Activated gamma-delta T cell (primary cell): ENCODE measurements around the gene PXMP4.
"Not testable (repeated sequence)": the region's sequence is repeated elsewhere in the genome, so short reads cannot be mapped to it uniquely, and the experiment has no call there.

Source experiments
- DNase-seq: peaks from one replicate; lab custom pipeline; 2025; lab: John Stamatoyannopoulos, UW
- total RNA-seq, 2 donors: gene quantifications; one replicate each; lab custom pipeline; 2026; lab: John Stamatoyannopoulos, UW

The PXMP4 gene, protein sequence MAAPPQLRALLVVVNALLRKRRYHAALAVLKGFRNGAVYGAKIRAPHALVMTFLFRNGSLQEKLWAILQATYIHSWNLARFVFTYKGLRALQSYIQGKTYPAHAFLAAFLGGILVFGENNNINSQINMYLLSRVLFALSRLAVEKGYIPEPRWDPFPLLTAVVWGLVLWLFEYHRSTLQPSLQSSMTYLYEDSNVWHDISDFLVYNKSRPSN
- total RNA-seq, result 27.2 to 33.7 reads per million in 2 donors

DNA sequence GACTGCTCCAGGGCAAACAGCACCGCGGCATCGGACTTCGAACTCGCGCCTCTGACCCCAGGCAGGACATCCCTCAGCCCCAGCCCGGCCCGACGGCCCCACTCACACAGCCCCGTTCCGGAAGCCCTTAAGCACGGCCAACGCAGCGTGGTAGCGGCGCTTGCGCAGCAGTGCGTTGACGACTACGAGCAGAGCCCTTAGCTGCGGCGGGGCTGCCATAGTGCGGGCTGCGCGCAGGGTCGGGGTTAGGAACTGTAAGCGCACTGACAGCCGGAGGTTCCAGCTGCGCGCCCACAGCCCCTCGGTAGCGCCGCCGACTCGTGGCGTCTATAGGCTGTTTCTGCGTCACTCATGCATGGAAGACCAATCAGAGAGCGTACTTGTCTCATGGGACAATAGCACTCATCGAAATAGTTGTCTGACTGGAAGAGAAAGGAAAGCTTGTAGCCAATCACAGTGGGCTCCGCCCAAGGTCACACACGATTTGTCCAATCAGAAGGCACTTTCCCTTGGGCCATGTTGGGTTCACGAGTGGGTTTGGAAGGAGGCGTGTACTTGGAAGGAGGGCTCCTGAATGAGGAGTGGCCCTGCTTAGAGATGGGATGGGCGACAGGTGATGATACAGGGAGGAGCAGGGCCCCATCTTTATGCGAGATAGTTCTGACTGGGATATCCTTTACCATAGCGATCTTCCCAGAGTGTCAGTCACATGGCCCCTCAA lies at the start of gene PXMP4:
PXMP4 (minus strand) TSS at position 322 of the 721 bp plus-strand sequence; CDS start at position 219, 103 bp downstream.
- DNase-seq, result peak; percentile 75

DNA sequence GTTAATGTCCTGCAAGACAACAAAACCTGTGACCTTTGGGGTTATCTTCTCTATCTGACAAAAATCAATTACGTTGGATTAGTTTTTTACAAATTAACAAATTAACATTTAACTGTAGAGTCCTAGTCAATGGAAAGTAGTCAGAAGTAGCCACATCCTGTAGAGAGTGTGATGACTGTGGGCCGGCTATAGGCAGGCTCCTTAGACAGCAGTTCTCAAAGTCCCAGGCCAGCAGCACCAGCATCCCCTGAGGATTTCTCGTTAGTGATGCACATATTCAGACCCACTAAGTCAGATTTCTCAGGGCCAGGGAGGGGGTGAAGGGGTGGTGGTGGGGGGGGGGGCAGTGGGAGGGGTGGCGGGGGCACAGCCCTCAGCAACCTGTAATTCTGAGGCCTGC lies 48.9 kb upstream of the PXMP4 start:
- no peak for DNase-seq

DNA sequence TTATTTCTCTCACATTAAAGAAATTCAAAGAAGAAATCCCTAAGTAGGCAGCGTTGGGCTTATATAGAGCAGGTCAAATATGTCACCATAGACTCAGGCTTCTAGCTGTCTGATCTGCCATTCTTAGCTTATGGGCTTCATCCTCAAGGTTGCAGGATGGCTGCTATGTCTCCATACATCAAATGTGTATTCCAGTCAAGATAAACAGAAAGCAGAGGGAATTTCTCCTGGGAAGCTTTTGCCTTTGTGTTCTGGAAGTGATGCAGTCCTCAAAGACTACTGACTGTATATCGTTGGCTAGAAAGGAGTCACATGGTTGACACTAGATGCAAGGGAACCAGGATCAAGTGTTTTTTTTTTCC lies 47.6 kb upstream of the PXMP4 start:
- no peak for DNase-seq

DNA sequence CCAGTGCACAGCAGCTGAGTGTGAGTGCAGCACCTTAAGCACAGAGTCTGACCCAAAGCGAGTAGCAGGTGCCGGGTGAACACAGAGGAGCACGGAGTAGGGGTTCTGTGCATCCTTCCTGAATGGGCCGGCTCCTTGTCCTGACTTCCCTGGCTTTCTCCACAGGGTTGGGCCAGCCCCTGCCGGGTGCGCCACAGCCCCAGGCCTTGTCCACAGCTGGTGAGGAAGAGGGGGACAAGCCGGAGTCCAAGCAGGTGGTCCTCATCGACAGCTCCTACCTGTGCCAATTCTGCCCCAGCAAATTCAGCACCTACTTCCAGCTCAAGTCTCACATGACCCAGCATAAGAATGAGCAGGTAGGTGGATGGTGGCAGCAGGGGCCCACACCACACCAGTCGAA lies 46.6 kb upstream of the PXMP4 start:
- DNase-seq, result no peak

DNA sequence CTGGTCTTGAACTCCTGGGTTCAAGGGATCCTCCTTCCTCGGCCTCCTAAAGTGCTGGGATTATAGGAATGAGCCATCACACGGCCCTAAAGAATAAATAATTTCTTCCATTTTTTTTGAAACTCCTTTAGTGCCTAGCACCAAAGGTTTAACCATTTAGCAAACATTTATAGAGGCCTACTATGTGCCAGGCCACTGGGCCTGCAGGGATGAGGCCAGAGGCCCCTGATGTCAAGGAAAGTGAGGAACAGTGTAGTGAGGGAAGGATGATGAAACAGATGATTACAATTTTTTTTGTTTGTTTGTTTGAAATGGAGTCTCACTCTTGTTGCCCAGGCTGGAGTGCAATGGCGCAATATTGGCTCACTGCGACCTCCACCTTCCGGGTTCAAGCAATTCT lies 45.5 kb upstream of the PXMP4 start:
- DNase-seq, result no peak

DNA sequence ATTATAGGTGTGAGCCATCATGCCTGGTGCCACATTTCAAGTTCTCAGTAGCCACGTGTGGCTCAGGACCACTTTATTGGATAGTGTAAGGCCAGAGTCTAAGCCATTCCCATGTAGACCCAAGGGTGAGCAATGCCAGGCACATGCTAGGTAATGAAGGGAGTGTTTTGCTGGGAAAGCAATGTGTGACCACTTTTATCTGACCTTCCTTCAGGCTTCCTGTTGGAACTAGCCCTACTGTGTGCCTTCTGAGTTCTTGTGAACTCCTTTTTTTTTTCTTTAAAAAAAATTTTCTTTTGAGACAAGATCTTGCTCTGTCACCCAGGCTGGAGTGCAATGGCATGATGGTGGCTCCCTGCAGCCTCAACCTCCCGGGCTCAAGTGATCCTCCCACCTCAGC lies 45.0 kb upstream of the PXMP4 start:
- no peak for DNase-seq

DNA sequence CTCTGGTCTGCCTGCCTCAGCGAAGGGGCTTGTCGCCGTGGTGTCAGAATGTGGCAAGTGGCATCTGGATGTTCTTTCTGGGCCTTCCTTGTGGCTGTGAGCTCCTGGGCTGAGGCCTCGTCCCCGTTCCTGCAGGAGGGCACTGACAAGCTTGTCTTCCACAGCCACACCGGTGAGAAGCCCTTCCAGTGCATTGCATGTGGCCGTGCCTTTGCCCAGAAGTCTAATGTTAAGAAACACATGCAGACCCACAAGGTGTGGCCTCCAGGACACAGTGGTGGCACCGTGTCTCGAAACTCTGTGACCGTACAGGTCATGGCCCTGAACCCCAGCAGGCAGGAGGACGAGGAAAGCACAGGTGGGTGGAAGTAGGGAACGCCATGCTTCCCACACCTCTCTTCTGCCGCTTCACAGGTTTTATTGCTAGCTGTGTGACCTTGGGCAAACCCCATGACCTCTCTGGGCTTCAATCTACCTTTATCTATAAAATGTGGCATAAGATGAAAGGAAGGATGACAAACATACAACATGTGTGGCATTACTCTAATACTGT lies 41.7 kb upstream of the PXMP4 start:
- no peak for DNase-seq

DNA sequence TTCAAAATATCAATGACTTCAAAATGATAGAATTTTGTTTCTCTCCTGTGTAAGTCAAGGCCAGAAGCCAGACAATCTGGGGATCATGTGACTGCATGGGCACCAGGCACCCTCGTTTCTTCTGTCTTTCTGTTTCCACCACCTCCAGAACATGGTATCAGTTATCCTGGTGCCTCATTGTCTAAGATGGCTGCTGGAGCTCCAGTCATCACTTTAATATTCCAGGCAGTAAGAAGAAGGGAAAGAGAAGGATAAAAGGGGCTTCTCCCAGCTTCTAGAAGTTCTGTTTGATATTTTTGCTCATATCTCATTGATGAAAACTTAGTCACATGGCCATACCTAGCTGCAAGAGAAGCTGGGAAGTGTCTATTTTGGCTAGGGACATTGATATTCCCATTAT lies 37.3 kb upstream of the PXMP4 start:
- DNase-seq, result no peak

DNA sequence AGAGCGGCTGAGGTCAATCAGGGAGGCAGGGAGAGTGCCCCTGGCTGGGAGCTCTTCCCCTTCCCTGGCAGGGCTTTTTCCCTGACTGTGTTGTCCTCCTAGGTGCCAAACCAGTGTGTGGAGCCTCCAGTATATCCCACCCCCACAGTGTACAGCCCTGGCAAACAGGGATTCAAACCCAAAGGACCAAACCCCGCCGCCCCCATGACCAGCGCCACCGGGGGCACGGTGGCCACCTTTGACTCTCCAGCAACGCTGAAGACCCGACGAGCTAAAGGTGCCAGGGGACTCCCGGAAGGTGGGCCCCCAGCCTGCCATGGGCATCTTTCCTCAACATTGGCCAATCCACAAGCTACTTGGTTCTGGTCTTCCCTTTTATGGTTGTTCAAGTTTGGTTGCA lies 36.9 kb upstream of the PXMP4 start:
- no peak for DNase-seq

DNA sequence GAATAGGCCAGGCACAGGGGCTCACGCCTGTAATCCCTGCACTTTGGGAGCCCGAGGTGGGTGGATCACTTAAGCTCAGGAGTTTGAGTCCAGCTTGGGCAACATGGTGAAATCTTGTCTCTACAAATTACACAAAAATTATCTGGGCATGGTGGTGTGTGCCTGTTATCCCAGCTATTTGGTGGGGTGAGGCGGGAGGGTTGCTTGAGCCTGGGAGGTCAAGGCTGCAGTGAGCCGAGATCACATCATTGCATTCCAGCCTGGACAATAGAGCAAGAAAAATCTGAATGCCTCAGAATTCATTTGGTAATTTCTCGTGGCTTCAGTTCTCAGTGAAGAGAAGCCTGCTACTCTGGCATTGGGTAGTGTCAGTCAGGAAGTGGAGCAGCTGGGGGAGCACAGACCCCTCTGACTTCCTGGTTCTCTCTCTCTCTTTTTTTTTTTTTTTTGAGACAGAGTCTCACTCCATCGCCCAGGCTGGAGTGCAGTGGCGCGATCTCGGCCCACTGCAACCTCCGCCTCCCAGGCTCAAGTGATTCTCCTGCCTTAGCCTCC lies 35.9 kb upstream of the PXMP4 start:
- not testable (repeated sequence) for DNase-seq

DNA sequence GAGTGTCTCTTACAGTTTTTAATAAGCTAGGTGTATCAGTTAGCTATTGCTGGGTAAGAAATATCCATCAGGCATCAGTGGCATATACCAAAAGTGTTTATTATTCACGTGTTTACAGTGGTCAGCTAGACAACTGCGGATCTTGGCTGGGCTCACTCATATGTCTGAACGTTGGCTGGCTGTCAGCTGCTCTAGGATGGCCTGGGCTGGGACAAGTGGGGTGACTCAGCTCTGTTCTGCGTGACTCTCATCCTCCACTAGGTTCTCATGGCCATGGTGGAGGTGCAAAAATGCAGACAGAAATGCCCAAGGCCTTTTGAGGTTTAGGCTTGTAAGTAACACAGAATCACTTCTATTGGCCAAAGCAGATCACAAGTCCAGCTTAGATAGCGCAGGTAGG lies 33.7 kb upstream of the PXMP4 start:
- no peak for DNase-seq

DNA sequence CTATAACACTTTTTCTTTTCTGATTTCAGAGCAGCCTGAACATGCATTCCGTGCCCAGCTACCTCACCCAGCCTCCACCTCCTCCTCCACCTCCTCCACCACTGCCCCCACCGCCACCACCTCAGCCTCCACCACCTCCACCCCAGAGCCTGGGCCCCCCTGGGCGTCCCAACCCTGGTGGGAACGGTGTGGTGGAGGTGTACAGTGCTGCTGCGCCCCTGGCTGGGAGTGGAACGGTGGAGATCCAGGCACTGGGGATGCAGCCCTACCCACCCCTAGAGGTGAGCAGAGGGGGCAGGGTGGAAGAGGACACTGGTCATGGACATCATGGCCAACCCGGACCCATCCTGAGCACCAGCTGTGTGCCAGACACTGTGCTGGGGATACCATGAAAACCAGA lies 33.0 kb upstream of the PXMP4 start:
- no peak for DNase-seq

DNA sequence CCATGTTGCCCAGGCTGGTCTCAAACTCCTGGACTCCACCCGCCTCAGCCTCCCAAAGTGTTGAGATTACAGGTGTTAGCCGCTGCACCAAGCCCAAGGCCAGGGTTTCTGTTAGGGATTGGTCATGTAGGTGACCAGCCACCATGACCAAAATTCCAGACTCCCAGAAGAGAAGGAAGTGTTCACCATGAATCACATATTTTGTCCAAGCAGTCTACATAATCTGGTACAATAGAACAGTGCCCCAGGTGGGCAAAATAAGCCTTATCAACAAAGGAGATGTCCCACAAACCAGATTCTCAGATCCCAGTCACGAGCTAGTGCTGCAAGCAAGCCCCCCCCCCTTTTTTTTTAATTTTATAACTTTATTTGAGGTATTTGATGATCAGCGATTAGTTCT lies 31.7 kb upstream of the PXMP4 start:
- DNase-seq, result no peak

DNA sequence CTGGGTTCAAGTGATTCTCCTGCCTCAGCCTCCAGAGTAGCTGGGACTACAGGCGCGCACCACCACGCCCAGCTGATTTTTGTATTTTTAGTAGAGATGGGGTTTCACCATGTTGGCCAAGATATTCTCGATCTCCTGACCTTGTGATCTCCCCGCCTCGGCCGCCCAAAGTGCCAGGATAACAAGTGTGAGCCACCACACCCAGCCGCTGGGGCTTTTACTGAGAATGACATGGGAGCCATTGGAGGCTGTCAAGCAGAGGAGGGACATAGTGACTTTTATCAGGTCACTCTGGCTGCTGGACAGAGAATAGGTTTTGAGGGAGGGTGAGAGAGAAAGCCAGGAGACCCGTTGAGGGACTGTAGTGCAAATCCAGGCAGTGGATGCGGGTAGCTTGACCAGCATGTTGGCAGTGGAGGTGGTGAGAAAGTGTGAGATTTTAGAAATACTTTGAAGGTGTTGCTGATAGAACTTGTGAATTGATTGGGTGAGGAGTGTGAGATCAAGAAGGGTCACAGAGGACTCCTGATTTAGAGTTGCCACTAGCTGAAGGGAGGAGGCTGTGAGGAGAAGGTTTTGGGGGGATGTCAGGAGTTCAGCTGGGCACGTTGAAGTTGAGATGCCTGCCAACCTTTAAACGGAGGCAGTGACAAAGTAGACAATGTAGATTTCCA lies 26.4 kb upstream of the PXMP4 start:
- no peak for DNase-seq

DNA sequence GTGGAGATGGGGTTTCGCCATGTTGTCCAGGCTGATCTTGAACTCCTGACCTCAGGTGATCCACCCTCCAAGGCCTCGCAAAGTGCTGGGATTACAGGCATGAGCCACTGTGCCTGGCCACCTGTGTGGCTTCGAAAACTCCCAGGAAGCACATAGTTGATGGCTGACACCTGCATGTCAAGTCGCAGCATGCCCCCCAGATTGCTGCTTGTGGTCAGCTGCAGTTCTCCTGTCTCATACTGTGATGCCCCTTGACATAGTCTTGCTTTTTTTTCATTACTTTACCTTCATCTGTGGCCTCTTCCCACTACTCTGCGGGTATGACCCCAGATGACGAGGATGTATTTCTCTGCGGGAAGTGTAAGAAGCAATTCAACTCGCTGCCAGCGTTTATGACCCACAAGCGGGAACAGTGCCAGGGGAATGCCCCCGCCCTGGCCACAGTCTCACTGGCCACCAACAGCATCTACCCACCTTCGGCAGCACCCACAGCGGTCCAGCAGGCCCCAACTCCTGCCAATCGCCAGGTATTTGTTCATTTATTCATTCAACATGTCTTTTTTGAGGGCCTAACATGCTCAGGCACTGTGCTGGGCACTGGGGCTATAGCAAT lies 24.8 kb upstream of the PXMP4 start:
- DNase-seq, result no peak

DNA sequence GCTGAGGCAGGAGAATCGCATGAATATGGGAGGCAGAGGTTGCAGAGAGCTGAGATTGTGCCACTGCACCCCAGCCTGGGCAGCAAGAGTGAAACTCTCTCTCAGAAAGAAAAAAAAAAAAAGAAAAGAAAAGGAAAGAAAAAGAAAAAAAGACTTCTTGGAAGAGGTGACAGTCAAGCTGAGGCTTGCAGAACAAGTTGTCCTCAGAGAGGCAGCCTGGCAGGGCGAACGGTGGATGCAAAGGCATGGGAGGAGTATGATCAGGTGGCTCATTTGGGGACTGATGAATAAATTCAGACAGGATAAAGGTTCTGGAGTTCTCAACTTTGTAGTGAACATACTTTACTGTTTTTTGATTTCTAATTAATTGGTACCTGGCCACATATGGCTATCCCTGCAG lies 24.1 kb upstream of the PXMP4 start:
- no peak for DNase-seq

DNA sequence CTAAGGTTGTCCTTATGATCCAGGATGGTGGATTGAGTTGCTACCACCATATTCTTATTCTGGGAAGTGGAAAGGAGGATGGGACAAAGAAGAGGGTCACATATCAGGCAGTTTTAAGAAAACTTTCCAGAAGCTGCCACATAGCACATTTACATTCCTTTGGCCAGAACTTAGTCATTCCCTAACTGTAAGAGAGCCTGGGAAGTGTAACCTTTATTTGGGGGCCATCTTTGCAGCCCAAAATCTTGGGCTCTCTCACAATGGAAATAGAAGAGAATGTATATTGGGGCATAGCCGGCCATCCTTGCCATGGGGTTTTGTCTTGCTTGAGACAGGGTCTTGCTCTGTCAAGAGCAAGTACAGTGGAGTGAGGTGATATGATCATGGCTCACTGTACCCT lies 20.1 kb upstream of the PXMP4 start:
- DNase-seq, result no peak

DNA sequence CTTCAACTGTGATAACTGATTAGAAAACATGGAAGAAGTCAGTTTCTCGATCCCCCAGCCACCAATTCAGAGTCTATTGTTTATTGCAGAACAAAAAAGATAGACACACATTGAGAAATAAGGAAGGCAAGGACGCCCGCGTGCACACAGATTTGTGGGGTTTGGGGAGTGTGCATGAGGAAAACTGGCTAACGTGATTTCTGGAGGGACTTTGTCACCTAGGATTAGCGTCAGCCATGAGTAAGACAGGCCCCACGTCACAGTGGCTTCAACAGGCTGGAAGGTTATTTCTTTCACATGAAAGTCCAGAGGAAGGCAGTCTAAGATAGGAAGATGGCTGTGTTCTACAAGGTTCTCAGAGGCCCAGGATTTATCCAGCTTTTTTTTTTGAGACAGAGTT lies 19.4 kb upstream of the PXMP4 start:
- no peak for DNase-seq

DNA sequence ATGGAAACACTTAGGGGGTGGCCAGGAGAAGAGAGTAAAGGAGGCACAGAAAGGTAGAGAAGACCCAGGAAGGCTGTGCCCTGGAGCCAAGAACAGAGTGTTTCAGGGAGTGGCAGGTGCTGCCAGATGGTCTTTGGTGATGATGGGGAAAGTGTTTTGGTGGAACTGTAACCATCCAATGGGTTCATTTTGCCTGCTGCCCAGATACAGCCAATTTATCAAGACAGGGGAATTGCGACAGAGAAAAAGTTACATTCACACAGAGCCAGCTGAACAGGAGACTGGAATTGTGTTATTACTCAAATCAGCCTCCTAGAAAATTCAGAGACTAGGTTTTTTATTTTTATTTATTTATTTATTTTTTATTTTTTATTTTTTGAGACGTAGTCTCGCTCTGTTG lies 16.9 kb upstream of the PXMP4 start:
- no peak for DNase-seq

DNA sequence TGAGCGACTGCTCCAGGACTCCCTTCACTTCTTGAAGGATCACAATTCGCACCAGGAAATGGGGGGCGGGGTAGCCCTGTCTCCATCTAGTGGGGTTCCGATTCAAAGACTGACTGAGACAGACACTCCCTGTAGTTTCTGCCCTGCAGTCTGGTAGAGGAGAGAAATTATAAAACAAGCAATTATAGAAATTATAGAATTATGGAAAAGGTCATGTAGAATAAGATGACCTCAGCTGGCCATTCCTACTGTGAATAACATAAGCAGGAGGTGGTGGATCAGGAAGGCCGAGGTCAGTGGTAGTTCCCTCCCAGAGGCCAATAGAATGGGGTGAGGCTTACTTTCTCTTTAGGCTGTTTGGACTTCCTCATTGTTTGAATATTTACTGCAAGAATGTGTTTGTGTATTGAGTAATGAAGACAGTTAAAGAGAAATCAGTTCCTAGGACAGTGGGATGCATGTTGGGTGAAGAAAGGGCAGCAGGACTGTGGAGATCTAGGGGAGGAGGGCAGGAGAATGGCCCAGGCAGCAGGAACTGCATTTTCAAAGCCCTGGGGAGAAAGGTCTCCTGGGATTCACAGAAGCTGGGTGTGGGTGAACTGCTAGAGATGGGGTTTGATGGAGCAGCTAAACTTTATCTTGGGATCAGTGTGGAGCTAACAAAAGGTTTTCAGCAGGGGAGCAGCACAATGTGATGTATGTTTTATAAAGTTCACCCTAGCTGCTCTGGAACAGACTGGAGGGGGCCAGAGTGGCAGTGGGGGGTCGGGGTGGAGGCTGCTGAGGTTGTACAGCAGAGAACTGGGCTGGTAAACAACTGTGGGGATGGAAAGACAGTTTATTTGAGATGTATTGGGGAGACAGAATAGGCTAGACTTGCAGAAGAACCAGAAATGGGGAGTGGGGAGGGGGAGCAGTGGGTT lies 13.8 kb upstream of the PXMP4 start:
- DNase-seq, result no peak
